ENCODE results near the gene OR5AL1.
"Not testable (repeated sequence)": the region's sequence is repeated elsewhere in the genome, so short reads cannot be mapped to it uniquely, and the experiment has no call there.

The OR5AL1 gene

DNA sequence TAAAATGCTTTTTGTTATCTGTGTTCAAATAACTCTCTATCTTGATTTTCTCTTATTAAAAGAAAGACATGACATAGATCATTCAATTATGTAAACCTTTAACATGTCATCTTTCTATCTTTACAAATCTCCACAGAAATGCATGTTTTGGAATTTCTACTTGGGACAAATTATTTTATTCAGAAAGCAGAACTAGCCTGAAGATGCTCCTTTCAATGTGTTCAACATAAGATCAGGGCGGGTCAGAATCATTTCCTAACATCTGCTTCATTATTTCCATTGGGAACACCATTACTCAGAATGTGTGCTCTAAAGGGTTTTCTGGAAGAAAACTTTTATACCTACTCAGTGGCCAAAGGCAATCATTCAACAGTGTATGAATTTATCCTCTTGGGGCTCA, at the start of gene OR5AL1:
TSS of gene OR5AL1 (plus strand) at position 301 of the 400 bp plus-strand sequence.
- DNase-seq (no peak), ATAC-seq (no peak)

DNA sequence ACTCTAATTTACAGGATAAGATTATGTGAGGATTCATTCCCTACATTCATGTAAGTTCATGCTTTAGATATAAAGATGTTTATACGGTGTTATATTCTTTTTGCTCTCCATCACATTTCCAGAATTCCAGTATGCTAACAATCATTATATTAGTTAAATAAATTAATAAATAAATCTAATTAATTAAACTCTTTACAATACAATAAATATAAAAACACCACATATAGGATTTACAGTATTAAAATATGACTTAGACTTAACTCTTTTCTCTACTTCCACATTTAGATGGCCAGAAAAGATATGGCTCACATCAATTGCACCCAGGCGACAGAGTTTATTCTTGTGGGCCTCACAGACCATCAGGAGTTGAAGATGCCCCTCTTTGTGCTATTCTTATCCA, 37.2 kb upstream of the OR5AL1 start, which contains the start of gene OR8U1:
TSS of gene OR8U1 (plus strand) at position 301 of the 400 bp plus-strand sequence. CDS start at position 301, 0 bp downstream.
- no peak for ATAC-seq
- DNase-seq = no peak

GRCh38 chr11:56380120-56380519, 32.4 kb upstream of the OR5AL1 start:
- ATAC-seq = no peak
- no peak for DNase-seq

DNA sequence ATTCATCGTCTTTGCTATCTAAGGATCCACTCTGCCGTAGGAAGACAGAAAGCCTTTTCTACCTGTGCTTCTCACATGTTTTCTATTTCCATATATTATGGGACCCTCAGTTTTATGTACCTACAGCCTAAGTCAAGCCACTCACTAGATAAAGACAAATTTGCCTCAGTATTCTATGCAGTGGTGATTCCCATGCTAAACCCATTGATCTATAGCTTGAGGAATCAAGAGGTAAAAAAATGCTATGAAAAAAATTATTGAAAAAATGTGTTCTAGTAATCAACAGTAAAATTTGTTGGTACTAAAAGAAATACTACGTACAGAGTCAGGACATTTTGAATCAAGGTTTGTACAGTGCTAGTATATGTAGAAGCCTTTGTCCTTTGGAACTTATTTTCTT, 18.1 kb upstream of the OR5AL1 start:
- ATAC-seq = no peak

DNA sequence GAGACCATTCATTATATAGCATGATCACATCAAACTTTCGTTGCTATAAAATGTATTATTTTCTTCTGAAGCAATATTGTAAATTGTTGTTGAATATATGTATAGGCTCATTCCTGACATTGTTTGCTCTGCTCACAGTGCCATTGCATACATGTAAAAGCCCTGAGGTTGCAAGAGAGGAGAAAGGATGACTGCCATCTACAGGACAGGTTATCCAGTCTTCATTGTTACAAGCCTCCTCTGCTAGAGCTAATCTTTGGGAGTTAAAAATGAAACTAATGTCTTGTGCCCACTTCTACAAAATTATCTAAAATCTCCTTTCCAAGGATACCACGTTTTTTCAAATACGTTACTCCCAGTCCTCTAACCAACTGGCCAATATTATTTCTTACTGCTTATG, 16.4 kb upstream of the OR5AL1 start:
- ATAC-seq (no peak), DNase-seq (no peak)

More for the DNA sequence above, 18.1 kb upstream of the OR5AL1 start:
- no peak for DNase-seq

DNA sequence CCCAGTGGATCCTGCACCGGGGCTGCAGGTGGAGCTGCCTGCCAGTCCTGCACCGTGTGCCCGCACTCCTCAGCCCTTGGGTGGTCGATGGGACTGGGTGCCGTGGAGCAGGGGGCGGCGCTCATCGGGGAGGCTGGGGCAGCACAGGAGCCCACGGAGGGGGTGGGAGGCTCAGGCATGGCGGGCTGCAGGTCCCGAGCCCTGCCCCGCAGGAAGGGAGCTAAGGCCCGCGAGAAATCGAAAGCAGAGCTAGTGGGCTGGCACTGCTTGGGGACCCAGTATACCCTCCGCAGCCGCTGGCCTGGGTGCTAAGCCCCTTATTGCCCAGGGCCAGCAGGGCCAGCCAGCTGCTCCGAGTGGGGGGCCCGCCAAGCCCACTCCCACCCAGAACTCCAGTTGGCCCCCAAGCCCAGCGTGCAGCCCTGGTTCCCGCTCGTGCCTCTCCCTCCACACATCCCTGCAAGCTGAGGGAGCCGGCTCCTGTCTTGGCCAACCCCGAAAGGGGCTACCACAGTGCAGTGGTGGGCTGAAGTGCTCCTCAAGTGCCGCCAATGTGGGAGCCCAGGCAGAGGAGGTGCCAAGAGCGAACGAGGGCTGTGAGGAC, 10.5 kb upstream of the OR5AL1 start:
- ATAC-seq, DNase-seq: not testable (repeated sequence)

DNA sequence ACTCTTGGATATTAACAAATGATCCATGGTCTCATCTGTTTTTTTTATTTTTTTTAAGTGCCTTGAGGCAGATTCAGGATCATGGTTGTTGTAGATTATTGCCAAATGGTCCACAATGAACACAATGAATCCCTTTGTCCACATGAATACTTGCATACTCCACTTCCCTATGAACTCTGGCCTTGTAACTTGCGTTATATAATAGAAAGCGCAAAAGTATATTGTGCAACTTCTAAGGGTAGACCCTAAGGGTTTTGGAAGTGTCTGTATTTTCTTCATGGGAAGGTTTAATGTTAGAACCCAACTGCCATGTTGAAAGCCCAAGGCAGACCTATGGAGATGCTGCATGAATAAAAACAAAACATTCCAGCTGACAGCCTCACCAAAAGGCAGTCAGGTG, 8.1 kb upstream of the OR5AL1 start:
- ATAC-seq (no peak), DNase-seq (no peak)

- ATAC-seq (no peak), DNase-seq (no peak)
Observed at GRCh38 chr11:56410801-56411200, 1.7 kb upstream of the OR5AL1 start.

DNA sequence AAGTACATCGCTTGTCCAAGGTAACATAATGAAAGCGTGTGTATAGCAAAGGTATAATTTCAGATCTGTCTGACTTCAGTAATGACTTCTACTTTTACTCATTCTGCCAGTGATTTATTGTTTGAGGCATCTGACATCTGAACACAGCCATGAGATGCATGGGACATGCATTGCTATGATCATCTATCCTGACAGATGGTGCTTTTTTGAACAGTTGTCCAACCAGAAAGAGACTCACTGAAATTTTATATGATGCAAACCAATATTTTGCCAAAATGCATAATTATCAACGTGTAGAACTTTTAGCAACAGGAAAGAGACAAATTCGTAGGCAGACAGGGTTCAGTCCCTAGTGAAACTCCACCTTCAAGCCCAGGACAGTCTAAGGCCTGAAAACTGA, 41.0 kb downstream of the OR5AL1 start:
- ATAC-seq = no peak
- DNase-seq = no peak

DNA sequence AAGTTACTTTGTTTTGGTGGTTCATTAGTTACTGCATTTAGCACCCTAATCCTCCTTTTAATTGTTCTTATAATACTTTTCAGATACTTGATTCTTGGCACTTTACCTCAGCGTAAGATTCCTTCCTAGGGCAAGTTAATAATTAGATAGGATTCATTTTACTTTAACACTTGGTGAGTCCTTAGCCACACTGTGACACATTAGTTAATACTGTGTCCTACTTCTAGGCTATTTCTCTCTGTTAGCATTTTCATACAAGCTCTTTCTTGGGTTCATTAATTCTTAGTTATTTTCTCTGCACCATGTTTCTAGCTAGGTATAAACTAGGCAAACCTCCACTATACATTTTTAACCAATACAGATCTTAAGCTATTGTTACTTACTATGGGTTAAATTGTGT, 44.6 kb downstream of the OR5AL1 start:
- DNase-seq (no peak), ATAC-seq (no peak)

All from stimulated activated naive CD8-positive, alpha-beta T cell treated with anti-CD3 and anti-CD28 coated beads, Interleukin-15, Interleukin-2, amounts not matched to agents 100 U/mL and 50 U/mL, for 24 hours (primary cell).